Fibroblast of lung (primary cell): ENCODE results near the gene FGD2. TPM values are rescaled to one million over a fixed set of nuclear protein-coding genes. Genes with fewer than 3 reads are reported as not detected.

ENCODE experiments used
- DNase-seq, 2 donors: peaks; one replicate each; pipeline versions ENCODE4 v3.0.0 to v3.0.0-alpha.2; 2010; ENCODE audit warnings: low read depth in 2 of 2
- H2AFZ ChIP-seq: 2 replicates; pipeline ENCODE4 v1.5.1; 2012; ENCODE audit warnings: low read length, control low read depth, inconsistent platforms
- H3K27ac ChIP-seq: 2 replicates; pipeline ENCODE4 v1.5.1; 2011; ENCODE audit warnings: low read length, control low read depth; ENCODE audit not compliant: insufficient read depth
- H3K27me3 ChIP-seq: 2 replicates; pipeline ENCODE4 v1.5.1; 2011; ENCODE audit warnings: mild to moderate bottlenecking, low read length; ENCODE audit not compliant: control insufficient read depth, insufficient read depth
- H3K36me3 ChIP-seq: 2 replicates; pipeline ENCODE4 v1.5.1; 2011; ENCODE audit warnings: low read length; ENCODE audit not compliant: control insufficient read depth, insufficient read depth
- H3K4me1 ChIP-seq: 2 replicates; pipeline ENCODE4 v1.5.1; 2011; ENCODE audit warnings: low read length; ENCODE audit not compliant: control insufficient read depth, insufficient read depth; ENCODE audit errors: extremely low read depth
- H3K4me2 ChIP-seq: 2 replicates; pipeline ENCODE4 v1.5.1; 2011; ENCODE audit warnings: low read length, control low read depth; ENCODE audit not compliant: insufficient read depth; ENCODE audit errors: extremely low read depth
- H3K4me3 ChIP-seq, 4 experiments: fragments of 200-600 bp in 1 of 4; sonication (generic) in 1 of 4; replicated peaks in 1 of 4; 2 replicates each; pipeline ENCODE4 v1.5.1; 2011 to 2016; ENCODE audit warnings: low read length in 4 of 4, low read depth in 3 of 4, mild to moderate bottlenecking in 3 of 4, control low read depth in 2 of 4, inconsistent platforms in 1 of 4, mixed read lengths in 1 of 4; ENCODE audit not compliant: insufficient read depth in 1 of 4; ENCODE audit errors: control extremely low read depth in 1 of 4
- H3K79me2 ChIP-seq: 2 replicates; pipeline ENCODE4 v1.5.1; 2012; ENCODE audit warnings: mild to moderate bottlenecking, low read length, inconsistent platforms; ENCODE audit not compliant: control insufficient read depth, insufficient read depth
- H3K9ac ChIP-seq: 2 replicates; pipeline ENCODE4 v1.5.1; 2011; ENCODE audit warnings: mild to moderate bottlenecking, low read length, control low read depth; ENCODE audit not compliant: insufficient read depth
- H3K9me3 ChIP-seq: 2 replicates; pipeline ENCODE4 v1.5.1; 2012; ENCODE audit warnings: low read depth, low read length; ENCODE audit not compliant: control insufficient read depth, insufficient read depth
- H4K20me1 ChIP-seq: 2 replicates; pipeline ENCODE4 v1.5.1; 2011; ENCODE audit warnings: low read length; ENCODE audit not compliant: control insufficient read depth, insufficient read depth; ENCODE audit errors: extremely low read depth
- EZH2 ChIP-seq: IDR thresholded peaks from 2 replicates; pipeline ENCODE4 v1.5.1; 2012; ENCODE audit warnings: low read length, control low read depth, mild to moderate bottlenecking; ENCODE audit errors: missing control alignments
- polyA plus RNA-seq, 2 donors: library from polyadenylated mRNA; depleted of rRNA in 1 of 2; stranded (reverse) in 1 of 2; unstranded in 1 of 2; fragments of >200 nt; gene quantifications; 2 replicates each; pipeline ENCODE4 v1.2.1, GENCODE V29; 2011 to 2012; ENCODE audit warnings: missing spikeins in 1 of 2
- total RNA-seq: library from RNA; depleted of rRNA; stranded (reverse); fragments of >200 nt; gene quantifications from 2 replicates; pipeline ENCODE4 v1.2.1, GENCODE V29; 2014
- TF ChIP-seq, protein P1 (sequence below), 2 donors: IDR thresholded peaks in 1 of 2; conservative IDR thresholded peaks in 1 of 2; 1 replicate in 1 of 2; 2 replicates in 1 of 2; pipeline ENCODE4 v1.5.1; 2011 to 2012; ENCODE audit warnings: low read length in 2 of 2, control low read depth in 1 of 2, inconsistent platforms in 1 of 2, low read depth in 1 of 2, mild to moderate bottlenecking in 1 of 2

Gene FGD2
- total and polyA plus RNA-seq, 2 donors (not counting 1 experiment from before 2014, with no cell fraction given) = not detected

DNA sequence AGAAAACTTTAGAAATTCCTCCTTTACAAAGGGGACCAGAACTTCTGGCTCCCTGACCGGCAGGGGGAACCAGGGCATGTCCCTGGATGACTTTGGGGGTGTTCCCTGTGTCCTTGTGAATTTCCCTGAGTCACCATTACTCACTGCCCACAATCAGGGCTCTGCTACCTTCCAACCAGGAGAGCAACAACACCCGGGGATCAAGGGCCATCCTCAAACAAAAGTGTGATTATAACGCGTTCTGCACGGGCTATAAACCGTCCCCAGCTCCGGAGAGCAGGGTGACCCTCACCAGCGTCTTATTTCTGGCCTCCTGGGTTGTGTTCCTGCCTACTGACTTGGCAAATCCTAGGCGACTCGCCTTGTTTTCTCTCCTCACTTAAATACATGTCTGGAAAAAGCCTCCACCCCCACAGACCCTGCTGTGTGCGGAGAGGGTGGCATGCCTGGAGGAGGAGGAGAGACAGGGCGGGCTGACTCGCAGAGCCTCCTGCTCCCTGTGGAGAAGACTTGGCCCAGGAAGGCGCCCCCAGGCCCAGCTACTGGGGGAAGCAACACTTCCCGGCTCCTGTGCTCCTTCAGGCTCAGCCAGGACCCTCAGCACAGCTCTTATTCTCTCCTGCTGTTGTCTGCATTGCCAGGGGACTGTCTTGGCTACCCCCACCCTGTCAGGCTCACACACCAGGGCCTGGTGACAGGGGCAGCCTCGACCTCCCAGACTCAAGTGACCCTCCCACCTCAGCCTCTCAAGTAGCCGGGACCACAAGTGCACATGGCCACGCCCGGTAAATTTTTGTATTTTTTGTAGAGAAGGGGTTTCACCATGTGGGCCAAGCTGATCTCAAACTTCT is 54.1 kb downstream of the FGD2 start:
- TF ChIP-seq, protein P1, sequence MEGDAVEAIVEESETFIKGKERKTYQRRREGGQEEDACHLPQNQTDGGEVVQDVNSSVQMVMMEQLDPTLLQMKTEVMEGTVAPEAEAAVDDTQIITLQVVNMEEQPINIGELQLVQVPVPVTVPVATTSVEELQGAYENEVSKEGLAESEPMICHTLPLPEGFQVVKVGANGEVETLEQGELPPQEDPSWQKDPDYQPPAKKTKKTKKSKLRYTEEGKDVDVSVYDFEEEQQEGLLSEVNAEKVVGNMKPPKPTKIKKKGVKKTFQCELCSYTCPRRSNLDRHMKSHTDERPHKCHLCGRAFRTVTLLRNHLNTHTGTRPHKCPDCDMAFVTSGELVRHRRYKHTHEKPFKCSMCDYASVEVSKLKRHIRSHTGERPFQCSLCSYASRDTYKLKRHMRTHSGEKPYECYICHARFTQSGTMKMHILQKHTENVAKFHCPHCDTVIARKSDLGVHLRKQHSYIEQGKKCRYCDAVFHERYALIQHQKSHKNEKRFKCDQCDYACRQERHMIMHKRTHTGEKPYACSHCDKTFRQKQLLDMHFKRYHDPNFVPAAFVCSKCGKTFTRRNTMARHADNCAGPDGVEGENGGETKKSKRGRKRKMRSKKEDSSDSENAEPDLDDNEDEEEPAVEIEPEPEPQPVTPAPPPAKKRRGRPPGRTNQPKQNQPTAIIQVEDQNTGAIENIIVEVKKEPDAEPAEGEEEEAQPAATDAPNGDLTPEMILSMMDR (conservative IDR thresholded peaks at IDR 0.05 in 1 of 2, IDR thresholded peaks at IDR 0.05 in 1 of 2; ENCODE audit: low read depth in 1 of 2, low read length in 2 of 2) = peak; percentile 78 to 80
- no peak for TF ChIP-seq EZH2
- Histone ChIP-seq H3K9ac (no peak overlapping the region), H4K20me1 (no peaks in the 10 kb centered on the region), H3K4me1 (peaks cover 7% of the 10 kb centered on the region), H3K4me2 (peak overlapping the region; percentile 59), H3K4me3 (peak overlapping the region in 1 of 4 experiments; percentile 30), H3K27me3 (no peaks in the 10 kb centered on the region), H3K27ac (peak overlapping the region; percentile 77), H3K79me2 (no peaks in the 10 kb centered on the region), H3K9me3 (no peaks in the 10 kb centered on the region), H2AFZ (no peak overlapping the region), H3K36me3 (no peaks in the 10 kb centered on the region)
- peak; percentile 95 to 97 for DNase-seq

DNA sequence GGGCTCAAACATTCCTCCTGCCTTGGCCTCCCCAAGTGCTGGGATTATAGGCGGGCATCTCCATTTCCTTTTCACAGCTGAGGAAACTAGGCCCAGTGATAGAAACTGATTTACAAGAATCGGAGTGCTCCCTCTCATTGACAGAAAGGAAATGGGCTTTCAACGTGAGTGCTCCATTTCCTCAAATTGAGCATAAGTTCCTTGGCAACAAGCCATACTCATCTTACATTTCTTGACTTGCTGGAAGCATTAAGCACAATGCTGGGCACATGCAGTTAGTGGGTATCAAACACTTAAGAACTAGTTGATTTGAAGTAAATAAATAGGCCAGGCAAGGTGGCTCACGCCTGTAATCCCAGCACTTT is 54.7 kb downstream of the FGD2 start:
- H4K20me1 ChIP-seq = no peaks in the 10 kb centered on the region
- H3K9ac ChIP-seq = no peak overlapping the region
- no peak for TF ChIP-seq EZH2
- TF ChIP-seq, protein P1 (conservative IDR thresholded peaks at IDR 0.05 in 1 of 2, IDR thresholded peaks at IDR 0.05 in 1 of 2; ENCODE audit: low read depth in 1 of 2, low read length in 2 of 2) = no peak
- DNase-seq = no peak
- no peaks in the 10 kb centered on the region for H3K9me3 ChIP-seq
- H3K79me2 ChIP-seq = no peaks in the 10 kb centered on the region
- H3K4me1 ChIP-seq = peaks cover 7% of the 10 kb centered on the region
- H3K27ac ChIP-seq = peak overlapping the region; percentile 77
- no peak overlapping the region for H2AFZ ChIP-seq
- no peaks in the 10 kb centered on the region for H3K36me3 ChIP-seq
- no peaks in the 10 kb centered on the region for H3K27me3 ChIP-seq
- H3K4me3 ChIP-seq = no peak overlapping the region
- H3K4me2 ChIP-seq = no peak overlapping the region

DNA sequence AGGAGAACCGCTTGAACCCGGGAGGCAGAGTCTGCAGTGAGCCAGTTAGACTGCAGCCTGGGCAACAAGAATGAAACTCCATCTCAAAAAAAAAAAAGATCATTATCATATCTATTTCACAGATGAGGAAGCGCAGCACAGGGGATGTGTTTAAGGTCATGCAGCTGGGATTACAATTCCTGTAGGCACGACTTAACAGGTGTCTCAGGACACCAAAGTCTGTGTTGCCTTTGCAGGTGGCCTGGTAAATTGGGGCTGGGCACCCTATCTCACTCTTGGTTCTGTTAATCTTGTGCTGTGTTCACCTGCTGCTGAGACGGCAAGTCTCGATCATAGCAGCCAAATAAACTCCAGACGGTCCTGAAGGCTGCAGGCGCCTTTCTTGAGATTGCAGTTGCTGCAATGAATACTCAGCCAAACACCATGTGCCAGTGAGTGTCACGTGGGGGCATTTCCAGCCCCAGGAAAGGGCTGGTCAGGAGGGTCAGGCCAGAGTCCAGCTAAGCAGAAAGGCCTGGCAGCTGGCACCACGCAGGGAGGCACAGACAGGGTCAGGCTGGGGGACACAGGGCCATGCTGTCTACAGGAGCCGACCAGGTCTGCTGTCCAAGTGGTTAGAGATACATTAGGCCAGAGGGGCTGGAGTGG is 55.8 kb downstream of the FGD2 start:
- no peak for DNase-seq

More for the DNA sequence above, 55.8 kb downstream of the FGD2 start:
- no peak overlapping the region for H2AFZ ChIP-seq
- no peak overlapping the region for H3K4me3 ChIP-seq
- no peaks in the 10 kb centered on the region for H3K79me2 ChIP-seq
- no peak for TF ChIP-seq EZH2
- TF ChIP-seq, protein P1 (conservative IDR thresholded peaks at IDR 0.05 in 1 of 2, IDR thresholded peaks at IDR 0.05 in 1 of 2; ENCODE audit: low read depth in 1 of 2, low read length in 2 of 2) = no peak
- H3K9me3 ChIP-seq = no peaks in the 10 kb centered on the region
- no peaks in the 10 kb centered on the region for H3K36me3 ChIP-seq
- H3K27me3 ChIP-seq = no peaks in the 10 kb centered on the region
- H4K20me1 ChIP-seq = no peaks in the 10 kb centered on the region
- H3K4me2 ChIP-seq = no peak overlapping the region
- no peak overlapping the region for H3K27ac ChIP-seq
- H3K4me1 ChIP-seq = peaks cover 7% of the 10 kb centered on the region
- no peak overlapping the region for H3K9ac ChIP-seq
